GM12878 (cell line): Measurements from ENCODE around the gene ING5. TPM values are rescaled to one million over a fixed set of nuclear protein-coding genes. Genes with fewer than 3 reads are reported as not detected.
A peak's percentile ranks its signal among the peaks of the same experiment; 100 is the strongest.

Source experiments
- ATAC-seq: fragments of 200-7000 bp; cut with Tn5 transposase; 3 replicates; pipeline ENCODE4 v1.9.1; 2020; ENCODE audit warnings: mild to moderate bottlenecking, moderate library complexity
- BruUV-seq: library from RNA; stranded (reverse); fragments of 400-500 nt; replicated peaks from 2 replicates; lab custom pipeline; 2021; lab: Mats Ljungman, UMichigan
- CTCF ChIA-PET: fragments of 300-600 bp; sonication (Branson Sonifier 250); formaldehyde crosslinking; extraction: SDS; loops from one replicate; lab custom pipeline; 2021; ENCODE audit warnings: inconsistent platforms; lab: Yijun Ruan, JAX
- POLR2A ChIA-PET: fragments of 350-600 bp; formaldehyde crosslinking; extraction: SDS; loops from one replicate; lab custom pipeline; 2021; ENCODE audit warnings: inconsistent platforms; lab: Charles Lee
- RAD21 ChIA-PET: fragments of 300-600 bp; sonication (Branson Sonifier 250); formaldehyde crosslinking; loops from one replicate; lab custom pipeline; 2023; ENCODE audit warnings: antibody characterized with exemption; ENCODE audit not compliant: unreplicated experiment; lab: Charles Lee
- SMC1A ChIA-PET: fragments of 300-600 bp; sonication (Branson Sonifier 250); formaldehyde crosslinking; loops from one replicate; lab custom pipeline; 2023; ENCODE audit not compliant: unreplicated experiment, uncharacterized antibody; lab: Charles Lee
- DNase-seq: peaks from one replicate; pipeline ENCODE4 v3.0.0-alpha.2; 2011; ENCODE audit warnings: low read depth, low spot score
- FAIRE-seq: peaks from 3 replicates; lab custom pipeline; 2011; peaks lifted over from hg19 to GRCh38; lab: Jason Lieb, UNC
- H2AFZ ChIP-seq: 2 replicates; pipeline ENCODE4 v1.6.0; 2011; ENCODE audit warnings: low read depth, low read length, control low read depth; ENCODE audit not compliant: control insufficient read depth
- H3K27ac ChIP-seq: 2 replicates; pipeline ENCODE4 v1.5.1; 2011; ENCODE audit warnings: control low read depth; ENCODE audit not compliant: control insufficient read depth, insufficient read depth
- H3K27me3 ChIP-seq, 2 experiments: replicated peaks in 1 of 2; 2 replicates each; pipeline versions ENCODE4 v1.6.0 to v1.6.1; 2011; ENCODE audit warnings: low read length in 1 of 2; ENCODE audit not compliant: control insufficient read depth in 2 of 2, insufficient read depth in 2 of 2
- H3K36me3 ChIP-seq, 2 experiments: 2 replicates each; pipeline ENCODE4 v1.5.1; 2011; ENCODE audit warnings: low read length in 1 of 2; ENCODE audit not compliant: control insufficient read depth in 2 of 2, insufficient read depth in 2 of 2
- H3K4me1 ChIP-seq: 2 replicates; pipeline ENCODE4 v1.6.1; 2011; ENCODE audit warnings: mild to moderate bottlenecking, low read length, moderate library complexity, mixed read lengths; ENCODE audit not compliant: control insufficient read depth, insufficient read depth
- H3K4me2 ChIP-seq: 2 replicates; pipeline ENCODE4 v1.6.0; 2011; ENCODE audit warnings: control low read depth; ENCODE audit not compliant: control insufficient read depth, insufficient read depth
- H3K4me3 ChIP-seq: fragments of 200-600 bp; sonication (generic); 2 replicates; pipeline ENCODE4 v1.5.1; 2016
- H3K79me2 ChIP-seq: 2 replicates; pipeline ENCODE4 v1.6.0; 2011; ENCODE audit warnings: low read length; ENCODE audit not compliant: control insufficient read depth, insufficient read depth
- H3K9ac ChIP-seq: 2 replicates; pipeline ENCODE4 v1.8.0; 2011; ENCODE audit warnings: low read length, control low read depth, mixed read lengths; ENCODE audit not compliant: control insufficient read depth, insufficient read depth
- H3K9me3 ChIP-seq: replicated peaks from 3 replicates; pipeline ENCODE4 v1.5.1; 2011; ENCODE audit warnings: mild to moderate bottlenecking, low read length; ENCODE audit not compliant: control insufficient read depth, insufficient read depth
- H4K20me1 ChIP-seq: 2 replicates; pipeline ENCODE4 v1.6.0; 2011; ENCODE audit not compliant: control insufficient read depth, insufficient read depth
- BACH1 ChIP-seq: fragments of 450-650 bp; IDR thresholded peaks from 2 replicates; pipeline ENCODE4 v1.6.1; 2017; ENCODE audit warnings: mild to moderate bottlenecking, borderline replicate concordance
- BHLHE40 ChIP-seq, 2 experiments: fragments of 450-650 bp in 1 of 2; IDR thresholded peaks; 2 replicates each; pipeline ENCODE4 v1.6.1; 2011 to 2017; ENCODE audit warnings: low read depth in 2 of 2, borderline replicate concordance in 1 of 2, improper control_type of control experiment in 1 of 2, low read length in 1 of 2, mild to moderate bottlenecking in 1 of 2
- GABPA ChIP-seq: IDR thresholded peaks from 2 replicates; pipeline ENCODE4 v1.6.1; 2014; ENCODE audit warnings: antibody characterized with exemption, low read depth, mild to moderate bottlenecking, inconsistent platforms
- HCFC1 ChIP-seq: fragments of 150-350 bp; IDR thresholded peaks from 2 replicates; pipeline ENCODE4 v1.6.1; 2014; ENCODE audit warnings: low read length
- HDAC2 ChIP-seq: fragments of 200-600 bp; sonication (generic); IDR thresholded peaks from 2 replicates; pipeline ENCODE4 v1.6.1; 2017
- HDAC6 ChIP-seq: fragments of 200-600 bp; sonication (generic); IDR thresholded peaks from one replicate; pipeline ENCODE4 v1.8.0; 2017; ENCODE audit warnings: antibody characterized with exemption; ENCODE audit not compliant: unreplicated experiment
- HDGF ChIP-seq: fragments of 450-650 bp; IDR thresholded peaks from 2 replicates; pipeline ENCODE4 v1.6.1; 2016; ENCODE audit warnings: antibody characterized with exemption
- JUND ChIP-seq: IDR thresholded peaks from 2 replicates; pipeline ENCODE4 v1.6.1; 2012; ENCODE audit warnings: low read depth, mild to moderate bottlenecking, low read length, improper control_type of control experiment, moderate library complexity
- MYB ChIP-seq: fragments of 150-350 bp; IDR thresholded peaks from 2 replicates; pipeline ENCODE4 v1.6.1; 2014; ENCODE audit warnings: mild to moderate bottlenecking, low read depth, low read length, borderline replicate concordance
- NBN ChIP-seq: fragments of 450-650 bp; IDR thresholded peaks from 2 replicates; pipeline ENCODE4 v1.6.1; 2016
- PAX5 ChIP-seq: IDR thresholded peaks from 2 replicates; pipeline ENCODE4 v1.6.1; 2011; ENCODE audit warnings: low read depth, low read length, borderline replicate concordance
- RAD21 ChIP-seq: IDR thresholded peaks from 2 replicates; pipeline ENCODE4 v1.6.1; 2011; ENCODE audit warnings: mild to moderate bottlenecking, low read depth, low read length, moderate library complexity; ENCODE audit not compliant: insufficient read depth
- RAD51 ChIP-seq: fragments of 450-650 bp; IDR thresholded peaks from 2 replicates; pipeline ENCODE4 v1.6.1; 2016; ENCODE audit warnings: moderate library complexity, mild to moderate bottlenecking, inconsistent platforms
- RBBP5 ChIP-seq: fragments of 200-600 bp; sonication (generic); conservative IDR thresholded peaks from 2 replicates; pipeline ENCODE4 v1.6.1; 2016
- SIX5 ChIP-seq: IDR thresholded peaks from 2 replicates; pipeline ENCODE4 v1.6.1; 2011; ENCODE audit warnings: mild to moderate bottlenecking, low read depth, low read length, moderate library complexity; ENCODE audit not compliant: severe bottlenecking
- TARDBP ChIP-seq: IDR thresholded peaks from 2 replicates; pipeline ENCODE4 v1.6.1; 2016; ENCODE audit warnings: borderline replicate concordance
- WRNIP1 ChIP-seq: IDR thresholded peaks from 2 replicates; pipeline ENCODE4 v1.6.1; 2011; ENCODE audit warnings: low read depth, low read length, improper control_type of control experiment, borderline replicate concordance
- ZNF207 ChIP-seq: fragments of 450-650 bp; IDR thresholded peaks from 2 replicates; pipeline ENCODE4 v1.6.1; 2014; ENCODE audit warnings: antibody characterized with exemption, mild to moderate bottlenecking, borderline replicate concordance
- WGBS: methylation state at CpG from one replicate; pipeline ENCODE4 v1.1.6; 2016; ENCODE audit warnings: low lambda C conversion rate; ENCODE audit not compliant: insufficient replicate concordance, insufficient coverage; ENCODE audit errors: missing lambda C conversion rate; 5-methylcytosine and 5-hydroxymethylcytosine counted together
- in situ Hi-C: fragments of 300-500 bp; cut with MboI; formaldehyde crosslinking; loops from 9 replicates; pipeline ENCODE4 v1.14.3; 2018; ENCODE audit warnings: mixed read lengths
- intact Hi-C: fragments of 100-400 bp; cut with micrococcal nuclease; formaldehyde crosslinking; loops from one replicate; pipeline ENCODE4 v1.14.2; 2022; ENCODE audit not compliant: unreplicated experiment
- polyA plus RNA-seq, 11 experiments: library from polyadenylated mRNA; depleted of rRNA in 4 of 11; unstranded in 6 of 11; stranded (reverse) in 5 of 11; fragments of >200 nt; fragmentation: Nextera tagmentation in 4 of 11; fragmentation: Illumina TruSeq in 1 of 11; extraction: Ambion mirVana in 4 of 11; extraction: Trizol in 1 of 11; gene quantifications; 1 replicate in 1 of 11; 2 replicates in 10 of 11; pipeline versions ENCODE4 v1.2.1 to v1.2.3, GENCODE V29; 2011 to 2016; ENCODE audit warnings: inconsistent platforms in 2 of 11, missing spikeins in 2 of 11, low read depth in 1 of 11
- total RNA-seq, 4 experiments: library from RNA; depleted of rRNA in 3 of 4; stranded (reverse); fragments of >200 nt in 3 of 4; fragmentation: Illumina TruSeq in 1 of 4; extraction: Trizol in 1 of 4; gene quantifications; 2 replicates each; pipeline versions ENCODE4 v1.2.1 to v1.2.3, GENCODE V29; 2013 to 2021
- TF ChIP-seq, protein P1 (sequence below): fragments of 450-650 bp; IDR thresholded peaks from 2 replicates; pipeline ENCODE4 v1.6.1; 2017; ENCODE audit warnings: low read depth, mild to moderate bottlenecking, moderate library complexity
- TF ChIP-seq, protein P2 (sequence below): IDR thresholded peaks from 2 replicates; pipeline ENCODE4 v1.6.1; 2011; ENCODE audit warnings: low read depth, mild to moderate bottlenecking, low read length, moderate library complexity, borderline replicate concordance; ENCODE audit errors: extremely low read depth

Gene ING5
- total and polyA plus RNA-seq, 10 of the 15 experiments (the other 5 are each of a cell fraction or from before 2014, with no cell fraction given) = 10.0 to 46.1 (median 27.2) TPM

- no peaks in the 10 kb centered on the region for H4K20me1 ChIP-seq
- ChIA-PET SMC1A (interaction anchor here (0.6 to 1.9 kb wide), 6 partner anchors 14 to 175 kb away, joined by 3 to 9 read pairs (median 4); partner anchors contain the start of genes DTYMK and PDCD1), CTCF (interaction anchor here (0.7 to 3.5 kb wide), 9 partner anchors 10 to 177 kb away, joined by 3 to 18 read pairs (median 6); partner anchors contain the start of genes DTYMK and RTP5), POLR2A (interaction anchor here (0.6 to 2.6 kb wide), 9 partner anchors 14 to 381 kb away, joined by 3 to 19 read pairs (median 3); partner anchors contain the start of genes D2HGDH, DTYMK and PDCD1), RAD21 (interaction anchor here (0.6 to 2.9 kb wide), 9 partner anchors 16 to 392 kb away, joined by 3 to 18 read pairs (median 5); partner anchors contain the start of genes D2HGDH and DTYMK)
- H3K79me2 ChIP-seq = peaks cover 14% of the 10 kb centered on the region
- WGBS = 3% methylated on average over 38 of the region's 98 CpGs
- H3K4me3 ChIP-seq = peak overlapping the region; percentile 95
- H3K27ac ChIP-seq = peak overlapping the region; percentile 89
- peak overlapping the region; percentile 71 for H2AFZ ChIP-seq
- peak overlapping the region; percentile 96 for H3K4me2 ChIP-seq
- H3K4me1 ChIP-seq = 0 out of 2 replicates have a peak, but pooled peaks cover 6% of the 10 kb centered on the region
- H3K9me3 ChIP-seq = peaks cover 4% of the 10 kb centered on the region; the same call in 1 of the 3 replicates
- peaks cover 5 to 8% of the 10 kb centered on the region in 2 experiments; a peak in 3 of 4 replicates for H3K36me3 ChIP-seq
- H3K9ac ChIP-seq = peak overlapping the region; percentile 83
- in situ Hi-C loops = loop anchor here (5.0 kb wide), 1 partner anchor 175 kb away; no protein-coding TSS in a partner anchor
- intact Hi-C loops = loop anchor here (2.0 kb wide), 1 partner anchor 30 kb away; no protein-coding TSS in a partner anchor
- DNase-seq (peak; percentile 37), FAIRE-seq (peak; percentile 35), ATAC-seq (peak; percentile 87)
- no peaks in the 10 kb centered on the region for H3K27me3 ChIP-seq
- no TSS peak for BruUV-seq
- TF ChIP-seq SIX5 (no peak), JUND (no peak), RAD51 (no peak), PAX5 (no peak), HDAC2 (no peak), TARDBP (no peak), ZNF207 (peak; percentile 86), HDAC6 (no peak), HCFC1 (no peak), MYB (no peak), GABPA (no peak), RBBP5 (no peak), RAD21 (no peak), HDGF (0 out of 2 replicates have a peak, but pooled peaks have one; percentile 18), BHLHE40 (IDR thresholded peaks at IDR 0.05; ENCODE audit: borderline replicate concordance in 1 of 2, low read depth in 2 of 2, low read length in 1 of 2) (peak; percentile 8 to 63; a peak in 2 of 4 replicates), WRNIP1 (no peak), BACH1 (peak; percentile 77; the same call in 1 of the 2 replicates), NBN (0 out of 2 replicates have a peak, but pooled peaks have one; percentile 47)
- TF ChIP-seq, protein P1, sequence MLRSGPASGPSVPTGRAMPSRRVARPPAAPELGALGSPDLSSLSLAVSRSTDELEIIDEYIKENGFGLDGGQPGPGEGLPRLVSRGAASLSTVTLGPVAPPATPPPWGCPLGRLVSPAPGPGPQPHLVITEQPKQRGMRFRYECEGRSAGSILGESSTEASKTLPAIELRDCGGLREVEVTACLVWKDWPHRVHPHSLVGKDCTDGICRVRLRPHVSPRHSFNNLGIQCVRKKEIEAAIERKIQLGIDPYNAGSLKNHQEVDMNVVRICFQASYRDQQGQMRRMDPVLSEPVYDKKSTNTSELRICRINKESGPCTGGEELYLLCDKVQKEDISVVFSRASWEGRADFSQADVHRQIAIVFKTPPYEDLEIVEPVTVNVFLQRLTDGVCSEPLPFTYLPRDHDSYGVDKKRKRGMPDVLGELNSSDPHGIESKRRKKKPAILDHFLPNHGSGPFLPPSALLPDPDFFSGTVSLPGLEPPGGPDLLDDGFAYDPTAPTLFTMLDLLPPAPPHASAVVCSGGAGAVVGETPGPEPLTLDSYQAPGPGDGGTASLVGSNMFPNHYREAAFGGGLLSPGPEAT = peak; percentile 53; the same call in 1 of the 2 replicates
- TF ChIP-seq, protein P2, sequence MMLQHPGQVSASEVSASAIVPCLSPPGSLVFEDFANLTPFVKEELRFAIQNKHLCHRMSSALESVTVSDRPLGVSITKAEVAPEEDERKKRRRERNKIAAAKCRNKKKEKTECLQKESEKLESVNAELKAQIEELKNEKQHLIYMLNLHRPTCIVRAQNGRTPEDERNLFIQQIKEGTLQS = no peak
Measured at GRCh38 chr2:241702155-241703031, 554 bp downstream of the ING5 start.
